HG02623 (cell line): Measurements from ENCODE around the gene TREX2.
"Not testable (repeated sequence)": the region's sequence is repeated elsewhere in the genome, so short reads cannot be mapped to it uniquely, and the experiment has no call there.

Experiments
- ATAC-seq: cut with Tn5 transposase; IDR thresholded peaks from one replicate; pipeline ENCODE4 v1.9.1; 2021; ENCODE audit warnings: moderate library complexity; ENCODE audit not compliant: unreplicated experiment

TREX2 gene

DNA sequence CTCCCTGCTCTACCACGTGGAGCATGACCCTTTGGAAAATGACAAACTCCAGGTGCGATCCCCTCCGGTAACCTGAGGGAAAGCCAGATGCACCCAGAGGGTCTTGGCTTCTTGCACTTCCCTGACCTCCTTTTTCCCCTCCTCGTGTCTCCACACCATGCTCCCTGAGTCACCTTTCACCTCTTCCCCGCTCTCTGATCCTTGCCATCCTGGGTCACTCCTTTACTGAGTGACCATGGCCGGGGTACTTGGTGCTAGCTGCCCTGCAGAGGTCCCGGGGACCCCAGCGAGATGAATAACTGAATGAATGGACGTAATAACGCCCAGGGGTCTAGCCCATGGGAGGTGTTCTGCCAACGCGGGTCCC is 35.0 kb downstream of the TREX2 start:
- ATAC-seq = no peak

DNA sequence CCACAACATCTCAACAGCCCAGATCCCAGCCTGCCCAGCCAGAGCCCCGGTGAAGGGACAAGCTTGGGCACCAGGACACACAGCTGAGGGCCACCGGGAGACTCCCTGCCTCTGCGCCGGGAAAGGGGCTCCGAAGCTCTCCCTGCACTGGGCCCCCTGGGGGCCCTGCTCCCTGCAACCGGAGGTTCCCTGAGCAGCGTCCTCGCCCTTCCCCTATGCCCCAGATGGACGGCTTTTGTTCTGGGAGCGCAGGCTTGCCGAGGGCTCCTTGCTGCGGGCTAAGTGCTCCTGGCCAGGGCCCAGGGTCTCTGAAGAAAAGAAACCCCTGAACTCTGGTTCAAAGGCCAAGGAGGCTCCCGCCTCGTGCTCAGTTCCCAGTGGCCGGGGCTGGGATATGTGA is 35.5 kb downstream of the TREX2 start:
- ATAC-seq = no peak

DNA sequence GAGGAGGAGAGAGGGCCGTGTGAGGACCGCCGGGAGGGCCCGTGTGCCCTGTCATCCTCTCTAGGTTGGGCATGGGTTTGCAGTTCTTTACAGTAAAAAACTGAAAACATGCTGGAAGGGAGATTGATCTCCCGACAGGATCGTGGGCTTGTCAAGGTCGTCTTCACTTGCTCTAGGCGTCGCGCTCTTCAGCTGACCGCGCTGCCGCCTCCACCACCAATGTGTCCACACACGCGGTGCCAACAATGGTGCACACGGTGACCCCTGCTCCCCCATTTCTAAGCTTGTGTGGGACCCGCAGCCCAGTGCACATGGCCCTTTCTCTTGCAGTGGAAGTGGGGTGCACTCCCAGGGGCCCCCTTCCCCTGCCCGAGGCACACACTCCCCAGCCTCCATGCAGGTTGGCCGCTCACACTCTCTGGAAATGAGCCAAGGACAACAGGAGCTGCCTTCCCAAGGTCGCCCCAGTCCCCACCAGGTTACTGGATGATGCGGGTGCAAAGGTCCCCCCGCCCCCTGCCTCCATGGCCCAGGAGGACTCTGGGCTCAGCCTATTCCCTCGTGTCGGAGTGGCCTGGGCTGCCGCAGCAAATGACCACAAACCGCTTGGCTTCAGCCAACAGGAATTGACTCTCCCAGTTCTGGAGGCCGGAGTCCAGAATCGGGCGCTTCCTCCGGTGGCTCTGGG is 36.3 kb downstream of the TREX2 start:
- no peak for ATAC-seq

DNA sequence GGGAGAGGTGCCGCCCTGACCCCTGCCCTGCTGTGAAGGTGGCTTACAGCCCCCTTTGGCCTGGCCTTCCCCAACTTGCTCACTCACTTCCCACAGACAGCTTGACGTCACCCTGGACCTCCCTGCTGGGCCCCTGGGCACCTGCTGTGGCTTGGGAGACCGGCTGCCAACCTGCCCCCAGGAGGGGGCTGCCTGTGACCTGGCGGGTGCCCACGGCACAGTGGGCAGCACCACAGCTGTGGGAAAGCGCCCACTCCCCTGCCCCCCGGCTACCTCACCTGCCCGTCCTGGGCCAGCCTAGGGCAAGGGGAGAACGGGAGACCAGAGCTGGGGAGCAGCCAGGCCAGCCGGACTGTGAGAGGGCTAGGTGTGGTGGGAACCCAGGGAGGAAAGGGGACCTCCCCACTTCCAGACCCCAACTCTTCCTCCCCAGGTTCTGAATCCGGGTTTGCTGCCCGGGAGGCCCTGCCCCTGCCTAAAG is 36.9 kb downstream of the TREX2 start:
- no peak for ATAC-seq

DNA sequence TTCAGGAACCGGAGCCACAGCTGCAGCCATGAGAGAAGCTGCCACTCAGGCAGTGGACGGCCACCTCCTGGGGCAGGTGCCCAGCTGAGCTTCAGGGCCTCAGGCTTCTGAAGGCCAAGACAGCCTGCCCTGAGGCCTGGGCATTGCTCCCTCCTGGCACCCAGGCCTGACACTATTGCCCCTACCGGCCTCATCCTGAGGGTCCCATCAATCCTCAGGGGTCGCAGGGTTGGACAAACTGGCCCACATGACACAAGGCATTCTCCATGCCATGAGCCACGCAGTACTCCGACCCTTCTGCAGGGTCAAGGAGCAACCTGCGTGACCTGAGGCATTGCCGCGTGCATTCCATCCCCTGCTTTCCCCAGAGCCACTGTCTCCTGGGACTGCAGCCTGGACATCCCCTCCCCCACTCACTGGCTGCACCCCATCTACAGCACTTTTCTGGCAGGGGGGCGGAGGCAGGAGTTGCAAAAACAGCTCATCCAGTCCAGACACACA is 37.6 kb downstream of the TREX2 start:
- no peak for ATAC-seq

DNA sequence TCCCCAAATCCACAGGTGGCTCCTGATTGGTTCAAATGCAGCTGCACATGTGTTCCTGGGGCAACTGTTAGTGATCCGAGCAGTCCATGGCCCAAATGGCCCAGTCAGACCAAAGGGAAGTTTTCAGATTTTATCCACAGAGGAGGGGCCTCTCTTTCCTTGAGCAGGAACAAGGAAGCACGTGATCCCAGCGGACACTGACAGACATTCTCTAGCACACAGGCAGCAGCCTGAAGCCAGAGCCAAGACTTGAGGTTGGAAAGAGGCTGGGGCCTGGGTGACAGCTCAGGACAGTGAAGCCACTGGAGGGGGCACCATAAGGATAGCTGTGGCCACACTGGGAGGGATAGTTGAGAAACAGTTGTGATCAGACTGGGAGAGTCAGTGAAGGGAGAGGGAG is 38.1 kb downstream of the TREX2 start:
- ATAC-seq = no peak

DNA sequence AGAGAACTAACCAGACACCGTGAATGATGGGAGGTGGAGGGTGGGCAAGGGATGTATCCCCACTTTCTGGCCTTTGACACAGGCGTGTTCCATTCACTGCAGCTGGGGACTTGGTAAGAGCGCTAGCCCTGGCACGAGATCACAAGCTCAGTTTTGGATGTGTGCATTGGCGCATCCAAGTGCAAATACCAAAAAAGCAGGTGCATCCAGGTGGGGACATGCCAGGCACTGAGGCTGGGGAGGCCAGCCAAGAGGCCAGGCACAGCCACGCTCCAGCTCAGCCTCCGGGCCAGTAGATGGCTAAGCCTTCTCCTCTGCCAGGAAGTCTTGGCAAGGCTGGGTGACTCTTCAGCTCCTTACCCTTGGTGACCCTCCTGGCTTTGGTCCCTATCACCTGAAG is 39.0 kb downstream of the TREX2 start:
- ATAC-seq = no peak

DNA sequence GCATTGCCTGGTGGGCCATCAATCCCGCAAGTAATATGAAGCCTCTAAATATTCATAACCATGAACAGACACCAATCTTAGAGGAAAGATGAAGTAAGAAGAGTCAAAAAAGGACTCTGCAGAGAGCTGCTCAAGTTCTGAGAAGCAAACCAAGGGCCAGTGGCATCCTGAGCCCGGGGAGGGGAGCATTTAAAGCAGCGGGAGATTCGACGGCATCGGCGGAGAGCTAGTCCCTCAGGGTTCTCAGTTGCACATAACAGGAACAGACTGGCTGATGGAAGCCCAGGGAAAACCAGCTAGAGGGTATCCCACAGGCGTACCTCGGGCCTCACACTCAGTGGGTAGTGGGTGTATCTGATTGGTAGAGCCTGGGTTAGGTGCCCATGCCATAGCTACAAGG is 39.8 kb downstream of the TREX2 start:
- no peak for ATAC-seq

DNA sequence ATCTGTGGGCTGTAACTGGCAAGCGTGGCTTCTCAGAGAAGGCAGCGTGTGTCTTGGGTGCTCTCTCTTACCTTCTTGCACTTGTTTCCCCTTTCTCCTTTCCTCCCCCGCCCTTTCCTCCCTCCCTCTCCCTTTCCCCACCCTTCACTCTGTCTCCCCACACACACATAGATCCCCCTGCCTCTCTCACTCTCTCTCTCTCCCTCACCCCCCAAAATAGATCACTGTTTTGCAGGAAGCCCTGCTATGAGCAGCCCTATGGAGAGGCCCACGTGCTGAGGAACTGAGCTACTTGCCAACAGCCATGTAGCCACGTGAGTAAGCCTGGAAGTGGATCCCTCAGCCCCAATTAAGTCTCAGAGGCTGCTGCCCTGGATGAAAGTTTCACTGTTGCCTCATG is 40.4 kb downstream of the TREX2 start:
- ATAC-seq = no peak

DNA sequence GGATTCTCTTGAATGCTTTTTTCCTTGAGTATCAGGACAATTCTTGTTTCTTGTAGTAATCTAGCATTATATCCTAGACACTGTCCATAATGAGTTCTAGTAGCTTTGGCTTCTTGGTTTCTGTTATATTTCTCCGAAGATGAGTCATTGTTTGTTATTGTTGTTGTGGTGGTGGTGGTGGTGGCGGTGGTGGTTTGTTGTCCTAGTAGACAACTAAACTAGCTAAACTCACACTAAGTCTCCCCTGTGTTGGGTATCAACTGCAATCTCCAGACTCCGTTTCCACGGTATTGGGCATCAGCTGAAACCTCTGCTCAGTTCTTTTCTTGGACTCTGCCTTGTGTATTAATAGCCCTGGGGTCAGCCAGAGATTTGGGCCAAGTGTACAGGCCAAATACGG is 41.5 kb downstream of the TREX2 start:
- ATAC-seq = not testable (repeated sequence)

DNA sequence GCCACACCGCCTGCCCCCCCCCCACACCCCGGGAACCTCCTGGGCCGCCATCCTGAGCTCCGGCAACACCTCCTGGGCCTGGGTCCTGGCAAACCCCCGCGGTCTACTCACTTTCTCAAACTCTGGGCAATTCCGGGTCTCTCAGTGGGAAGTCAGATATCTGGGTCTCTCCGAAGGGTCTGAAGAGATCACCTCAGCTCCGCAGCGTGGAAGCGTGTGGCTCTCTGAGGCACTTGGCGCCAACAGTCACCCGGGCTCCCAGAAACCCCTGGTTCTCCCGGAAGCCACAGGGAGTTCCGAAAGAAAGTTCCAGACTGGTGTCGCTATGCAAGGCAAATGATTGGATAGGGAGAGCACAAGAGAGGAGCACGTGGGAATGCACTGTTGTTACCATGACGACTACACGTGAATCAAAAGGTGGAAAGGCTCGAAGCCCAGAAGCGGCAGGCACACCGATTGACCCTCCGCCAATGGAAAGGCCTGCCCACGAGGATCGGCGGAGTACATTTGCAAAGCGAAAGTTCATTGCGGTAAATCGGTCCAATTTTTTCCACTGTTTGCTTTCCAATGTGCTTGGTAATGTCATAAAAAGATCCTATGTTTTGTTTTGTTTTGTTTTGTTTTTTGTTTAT is 44.6 kb downstream of the TREX2 start, which contains the start of gene PNMA6E:
Gene PNMA6E, minus strand, starts transcription at position 218 of the 632 bp plus-strand sequence. CDS start 2,501 bp downstream, outside the sequence.
- no peak for ATAC-seq

DNA sequence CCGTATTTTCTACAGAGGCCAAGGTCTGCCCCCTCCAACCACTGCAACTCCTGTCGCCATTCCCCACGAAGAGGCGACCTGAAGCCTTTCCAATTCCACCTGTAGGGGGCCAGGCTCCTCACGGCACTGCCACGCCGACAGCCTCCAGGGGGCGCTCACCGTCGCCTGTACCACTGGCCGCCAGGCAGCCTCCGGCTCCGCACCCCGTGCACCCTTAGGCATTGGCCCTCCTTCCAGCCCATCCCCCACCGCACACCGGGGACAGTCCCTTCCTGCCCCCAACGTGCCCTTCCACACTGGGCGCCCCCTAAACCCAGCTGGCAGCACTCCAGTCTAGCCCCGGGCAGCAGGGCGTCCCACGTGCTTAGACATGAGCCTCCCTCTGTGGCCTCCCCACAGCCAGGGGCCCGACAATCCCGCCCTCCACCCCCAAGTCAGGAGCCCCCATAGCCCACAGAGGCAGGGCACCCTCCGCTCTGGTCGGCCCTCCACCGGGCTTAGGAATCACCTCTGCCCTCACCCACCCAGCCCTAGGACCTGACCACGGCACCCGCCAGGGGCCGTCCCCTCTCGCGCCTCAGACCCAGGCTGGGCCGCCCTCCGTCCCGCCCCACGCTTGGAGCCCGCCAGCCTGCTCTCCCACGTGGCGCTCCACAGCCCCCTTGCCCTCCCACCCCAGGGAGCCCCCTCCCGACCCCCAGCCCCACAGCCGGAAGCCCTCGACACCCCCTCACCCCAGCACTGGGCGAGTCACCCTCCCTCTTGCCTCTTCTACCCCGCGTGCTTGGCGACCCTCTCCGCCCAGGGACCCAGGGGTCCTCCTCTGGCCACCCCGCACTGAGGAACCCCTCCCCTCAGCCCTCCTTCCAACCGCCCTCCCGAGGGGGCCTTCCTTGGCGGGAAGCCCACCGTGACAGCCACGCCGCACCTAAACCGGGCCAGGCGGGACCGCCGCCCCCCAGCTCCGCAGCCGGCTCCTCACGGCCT is 45.4 kb downstream of the TREX2 start:
- no peak for ATAC-seq

DNA sequence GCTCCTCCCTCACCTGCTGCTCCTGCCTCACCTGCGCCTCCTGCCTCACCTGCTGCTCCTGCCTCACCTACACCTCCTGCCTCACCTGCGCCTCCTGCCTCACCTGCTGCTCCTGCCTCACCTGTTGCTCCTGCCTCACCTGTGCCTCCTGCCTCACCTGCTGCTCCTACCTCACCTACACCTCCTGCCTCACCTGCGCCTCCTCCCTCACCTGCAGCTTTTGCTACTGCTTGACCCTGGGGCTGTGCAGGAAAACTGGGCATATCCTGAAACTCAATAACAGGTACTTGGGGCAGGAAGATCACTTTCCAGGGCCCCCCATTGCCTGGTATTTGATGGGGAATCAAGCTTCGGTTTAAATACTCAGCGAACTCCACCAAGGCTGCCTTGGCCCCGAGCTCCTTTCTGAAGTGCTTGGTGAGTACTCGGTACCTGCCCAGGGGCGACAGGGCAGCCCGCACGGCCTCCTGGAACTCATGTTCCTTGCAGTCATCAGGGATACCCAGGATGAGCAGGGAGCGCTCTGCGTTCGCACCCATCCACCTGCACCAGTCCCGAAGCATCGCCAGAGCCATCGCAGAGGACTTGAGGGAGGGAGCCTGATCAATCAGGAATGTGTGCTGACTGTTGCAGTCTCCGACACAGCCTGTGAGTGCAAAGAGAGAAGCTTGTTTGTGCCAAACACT is 47.4 kb downstream of the TREX2 start:
- no peak for ATAC-seq

DNA sequence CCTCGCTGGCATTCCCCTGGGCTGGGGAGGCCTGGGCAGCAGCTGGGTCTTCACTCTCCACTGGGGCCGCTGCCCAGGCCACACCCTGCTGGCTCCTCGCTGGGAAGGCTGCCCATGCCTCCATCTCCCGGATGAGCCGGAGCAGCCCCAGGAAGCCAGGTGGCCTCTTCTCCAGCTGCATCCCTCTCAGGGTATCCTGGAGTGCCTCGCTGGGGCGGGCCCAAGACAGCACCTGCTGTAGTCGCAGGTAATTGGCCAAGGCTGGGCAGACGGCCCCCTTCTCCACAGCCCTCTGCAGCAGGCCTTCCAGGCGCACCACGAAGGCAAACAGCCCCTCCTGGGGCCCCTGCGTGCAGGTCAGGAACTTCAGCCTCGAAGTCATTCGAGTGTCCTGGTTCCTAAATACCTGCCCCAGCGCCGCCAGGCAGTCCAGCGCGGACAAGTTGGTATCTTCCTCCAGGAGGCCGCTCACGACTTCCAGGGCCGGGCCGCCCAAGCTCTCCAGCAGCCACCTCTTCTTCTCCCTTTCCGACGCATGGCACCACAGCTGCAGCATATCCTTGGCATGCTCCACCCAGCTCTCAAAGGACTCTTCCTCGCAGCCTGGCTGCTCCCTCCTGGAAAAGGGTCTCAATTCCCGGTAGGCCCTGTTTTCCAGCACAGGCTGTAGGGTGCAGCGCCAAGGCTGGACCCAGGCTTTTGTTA is 48.4 kb downstream of the TREX2 start:
- ATAC-seq = no peak

DNA sequence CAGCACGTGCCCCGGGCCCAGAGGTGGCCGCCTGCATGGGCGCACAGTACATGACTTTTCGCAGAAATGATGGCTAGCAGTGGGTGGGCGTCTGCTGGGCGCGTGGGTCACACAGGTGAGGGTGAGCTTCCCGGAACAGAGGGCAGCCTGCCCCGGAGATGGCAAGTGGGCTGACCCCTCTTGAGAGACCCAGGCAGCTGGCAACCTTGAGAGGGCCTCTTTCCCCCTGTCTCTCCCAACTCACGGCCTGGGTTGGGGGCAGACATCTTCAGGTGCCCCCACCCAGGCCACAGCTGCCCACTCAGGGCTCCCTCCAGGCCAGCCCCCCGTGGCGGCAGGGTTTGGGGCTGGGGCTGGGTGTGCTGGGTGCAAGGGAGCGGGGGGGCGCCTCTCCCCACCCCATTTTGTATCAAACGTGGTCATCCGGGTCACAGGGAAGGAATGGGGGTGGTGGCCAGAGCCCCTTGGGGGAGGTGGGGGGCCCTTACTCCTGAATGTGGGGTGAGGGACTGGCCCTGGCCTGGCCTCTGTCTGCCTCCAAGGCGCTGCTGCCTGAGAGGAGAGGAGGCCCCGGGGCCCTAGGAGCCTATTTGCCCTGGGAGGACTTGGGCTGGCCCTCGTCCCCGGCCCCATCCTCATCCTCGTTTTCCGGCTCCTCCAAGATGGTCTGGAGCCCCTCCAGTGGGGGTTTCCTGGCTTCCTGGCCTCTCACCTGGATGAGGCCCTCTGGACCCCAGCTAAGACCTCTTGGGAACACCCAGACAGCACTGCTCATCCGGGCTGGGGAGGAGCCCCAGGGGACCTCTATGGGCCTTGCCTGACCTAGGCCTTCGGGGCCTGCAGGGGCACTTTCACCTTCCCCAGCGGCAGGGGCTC is 49.3 kb downstream of the TREX2 start:
- no peak for ATAC-seq

DNA sequence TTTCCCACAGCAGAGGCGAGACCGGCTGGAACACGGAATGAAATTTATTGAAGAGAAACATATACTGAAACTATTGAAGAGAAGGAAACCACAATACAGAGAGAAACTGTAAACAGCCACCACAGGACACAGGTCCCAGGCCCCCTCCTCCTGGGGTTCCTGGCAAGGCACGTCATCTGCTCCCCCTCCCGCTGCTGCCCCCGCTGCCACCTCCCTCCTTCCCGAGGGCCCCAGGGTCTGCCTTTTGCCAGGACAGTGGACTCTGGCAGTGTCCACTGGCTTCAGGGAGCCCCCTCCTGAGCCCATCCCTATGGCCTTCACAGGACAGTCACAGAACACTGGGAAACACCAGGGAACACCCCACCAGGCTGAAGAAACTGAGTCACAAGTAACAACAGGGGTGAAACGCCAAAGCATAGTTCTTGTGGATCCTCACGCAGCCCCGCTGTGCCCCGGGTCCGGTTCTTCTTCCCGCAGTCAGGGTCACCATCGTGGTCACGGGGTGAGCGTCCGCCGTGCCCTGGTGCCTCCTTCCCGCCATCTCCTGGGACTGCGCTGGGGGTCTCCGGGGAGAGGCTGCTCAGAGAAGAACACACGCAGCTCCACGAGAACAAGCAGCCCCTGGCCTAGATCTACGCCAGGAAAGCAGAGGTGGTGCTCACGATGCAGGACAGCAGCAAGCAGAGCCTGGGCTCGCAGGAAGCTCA is 50.1 kb downstream of the TREX2 start:
- ATAC-seq = no peak

DNA sequence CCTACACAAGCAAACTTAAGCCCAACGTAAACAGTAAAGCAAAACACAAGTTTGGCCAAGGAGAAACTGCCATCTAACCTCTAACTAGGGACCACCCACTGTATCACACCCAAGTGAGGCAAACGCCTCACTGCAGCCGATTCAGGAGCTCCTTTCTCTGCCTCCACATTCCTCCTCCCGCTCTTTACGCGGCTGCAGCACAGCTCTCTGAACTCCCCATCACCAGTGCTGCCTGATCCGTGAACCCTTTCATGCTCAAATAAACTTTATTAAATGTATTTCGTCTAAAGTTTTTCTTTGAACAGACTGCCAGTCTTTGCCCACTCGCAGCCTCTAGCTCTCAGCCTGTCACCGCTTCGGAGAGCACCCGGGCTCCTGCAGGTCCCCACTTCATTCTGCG is 51.2 kb downstream of the TREX2 start:
- ATAC-seq = no peak
